IMR-90 (cell line): ENCODE measurements around the gene KCNG3. TPM values are rescaled to one million over a fixed set of nuclear protein-coding genes. Genes with fewer than 3 reads are reported as not detected.

Experiments used
- ATAC-seq: fragments of 200-7000 bp; cut with Tn5 transposase; 2 replicates; pipeline ENCODE4 v1.9.1; 2020; ENCODE audit warnings: low read depth, mild to moderate bottlenecking, moderate library complexity
- BruUV-seq: library from RNA; stranded (reverse); fragments of 400-500 nt; replicated peaks from 2 replicates; lab custom pipeline; 2021; lab: Mats Ljungman, UMichigan
- CTCF ChIA-PET: fragments of 300-600 bp; formaldehyde crosslinking; extraction: SDS; loops from one replicate; lab custom pipeline; 2021; ENCODE audit warnings: antibody characterized with exemption; lab: Yijun Ruan, JAX
- POLR2A ChIA-PET: fragments of 300-600 bp; sonication (Branson Sonifier 250); formaldehyde crosslinking; loops from one replicate; lab custom pipeline; 2022; ENCODE audit warnings: antibody characterized with exemption; ENCODE audit not compliant: unreplicated experiment; lab: Charles Lee
- DNase-seq: peaks from one replicate; pipeline ENCODE4 v3.0.0; 2013
- H2AFZ ChIP-seq: replicated peaks from 2 replicates; pipeline ENCODE3; 2013; ENCODE audit warnings: low read length, mild to moderate bottlenecking; ENCODE audit not compliant: poor library complexity
- H2AK5ac ChIP-seq: 2 replicates; pipeline ENCODE4 v1.6.1; 2013; ENCODE audit warnings: low read depth, low read length, inconsistent platforms
- H2AK9ac ChIP-seq: replicated peaks from 2 replicates; pipeline ENCODE3; 2013; ENCODE audit warnings: mild to moderate bottlenecking, low read depth, low read length, moderate library complexity; ENCODE audit not compliant: poor library complexity
- H2BK120ac ChIP-seq: 2 replicates; pipeline ENCODE4 v1.6.1; 2013; ENCODE audit warnings: low read depth, low read length, inconsistent platforms
- H2BK15ac ChIP-seq: 3 replicates; pipeline ENCODE4 v1.6.1; 2013; ENCODE audit warnings: low read depth, low read length, inconsistent platforms
- H2BK20ac ChIP-seq: 2 replicates; pipeline ENCODE4 v1.6.1; 2013; ENCODE audit warnings: low read depth, mild to moderate bottlenecking, inconsistent platforms, low read length, moderate library complexity
- H2BK5ac ChIP-seq: 2 replicates; pipeline ENCODE4 v1.6.1; 2013; ENCODE audit warnings: mild to moderate bottlenecking, low read depth, low read length, inconsistent platforms; ENCODE audit not compliant: poor library complexity, severe bottlenecking
- H3K14ac ChIP-seq: replicated peaks from 2 replicates; pipeline ENCODE4 v1.6.1; 2013; ENCODE audit warnings: low read depth, low read length, inconsistent platforms
- H3K18ac ChIP-seq: 2 replicates; pipeline ENCODE4 v1.6.1; 2013; ENCODE audit warnings: low read depth, low read length, control low read depth
- H3K23ac ChIP-seq: 2 replicates; pipeline ENCODE4 v1.6.1; 2013; ENCODE audit warnings: low read depth, low read length, inconsistent platforms
- H3K27ac ChIP-seq: 2 replicates; pipeline ENCODE4 v1.5.1; 2013; ENCODE audit warnings: mild to moderate bottlenecking, control low read depth, low read length; ENCODE audit not compliant: insufficient read depth
- H3K27me3 ChIP-seq: 2 replicates; pipeline ENCODE4 v1.6.1; 2013; ENCODE audit warnings: low read length; ENCODE audit not compliant: control insufficient read depth, insufficient read depth
- H3K36me3 ChIP-seq: 2 replicates; pipeline ENCODE4 v1.6.1; 2013; ENCODE audit warnings: low read length, mixed read lengths; ENCODE audit not compliant: control insufficient read depth, insufficient read depth
- H3K4ac ChIP-seq: 2 replicates; pipeline ENCODE4 v1.6.1; 2013; ENCODE audit warnings: low read depth, low read length, inconsistent platforms
- H3K4me1 ChIP-seq: 2 replicates; pipeline ENCODE4 v1.6.1; 2013; ENCODE audit warnings: low read length, mixed read lengths; ENCODE audit not compliant: control insufficient read depth, insufficient read depth
- H3K4me2 ChIP-seq: 2 replicates; pipeline ENCODE4 v1.6.1; 2013; ENCODE audit warnings: low read depth, mild to moderate bottlenecking, control low read depth, low read length, moderate library complexity
- H3K4me3 ChIP-seq: 2 replicates; pipeline ENCODE4 v1.5.1; 2013; ENCODE audit warnings: low read depth, mild to moderate bottlenecking, control low read depth, low read length, moderate library complexity; ENCODE audit not compliant: insufficient read depth
- H3K56ac ChIP-seq: 2 replicates; pipeline ENCODE4 v1.6.1; 2013; ENCODE audit warnings: low read length, inconsistent platforms; ENCODE audit not compliant: insufficient read depth; ENCODE audit errors: extremely low read depth
- H3K79me1 ChIP-seq, 2 experiments: 2 replicates each; pipeline ENCODE4 v1.6.1; 2013; ENCODE audit warnings: low read length in 2 of 2, inconsistent platforms in 1 of 2, low read depth in 1 of 2
- H3K9ac ChIP-seq: 2 replicates; pipeline ENCODE4 v1.6.1; 2013; ENCODE audit warnings: low read depth, low read length, control low read depth
- H3K9me1 ChIP-seq: 2 replicates; pipeline ENCODE4 v1.6.1; 2013; ENCODE audit warnings: low read length, inconsistent platforms; ENCODE audit not compliant: insufficient read depth
- H3K9me3 ChIP-seq: 2 replicates; pipeline ENCODE4 v1.6.1; 2013; ENCODE audit warnings: low read length; ENCODE audit not compliant: control insufficient read depth, insufficient read depth
- H4K20me1 ChIP-seq: 2 replicates; pipeline ENCODE4 v1.6.1; 2013; ENCODE audit warnings: low read length, inconsistent platforms; ENCODE audit not compliant: insufficient read depth
- H4K5ac ChIP-seq: 2 replicates; pipeline ENCODE4 v1.6.1; 2013; ENCODE audit warnings: mild to moderate bottlenecking, low read depth, low read length, control low read depth
- H4K8ac ChIP-seq, 2 experiments: 2 replicates each; pipeline ENCODE4 v1.6.1; 2013; ENCODE audit warnings: low read depth in 2 of 2, low read length in 2 of 2, control low read depth in 1 of 2, inconsistent platforms in 1 of 2
- H4K91ac ChIP-seq: 2 replicates; pipeline ENCODE4 v1.6.1; 2013; ENCODE audit warnings: low read depth, low read length, inconsistent platforms; ENCODE audit not compliant: insufficient read depth
- CEBPB ChIP-seq: IDR thresholded peaks from 2 replicates; pipeline ENCODE4 v1.6.1; 2012; ENCODE audit warnings: low read depth, low read length, improper control_type of control experiment
- MAZ ChIP-seq: IDR thresholded peaks from 2 replicates; pipeline ENCODE4 v1.6.1; 2012; ENCODE audit warnings: low read depth, mild to moderate bottlenecking, low read length, improper control_type of control experiment, moderate library complexity, borderline replicate concordance
- WGBS, 2 experiments: methylation state at CpG; one replicate each; pipeline versions ENCODE4 v1.1.5 to v1.1.7; 2013; ENCODE audit warnings: missing lambda C conversion rate in 2 of 2; ENCODE audit not compliant: insufficient read length in 1 of 2; ENCODE audit errors: extremely low coverage in 2 of 2; 5-methylcytosine and 5-hydroxymethylcytosine counted together
- dilution Hi-C: fragments of 300-500 bp; cut with HindIII; formaldehyde crosslinking; loops from one replicate; pipeline ENCODE4 v1.14.3; 2018; ENCODE audit warnings: low sequenced_read_pairs; ENCODE audit not compliant: unreplicated experiment
- in situ Hi-C: fragments of 300-500 bp; cut with MboI; formaldehyde crosslinking; loops from 3 replicates; pipeline ENCODE4 v1.14.3; 2019; ENCODE audit warnings: low sequenced_read_pairs, inconsistent platforms, mixed read lengths
- intact Hi-C: fragments of 100-400 bp; cut with micrococcal nuclease; formaldehyde crosslinking; loops from 2 replicates; pipeline ENCODE4 v1.10.0; 2022
- polyA plus RNA-seq, 3 experiments: library from polyadenylated mRNA; depleted of rRNA; stranded (reverse); fragments of >200 nt; gene quantifications; 2 replicates each; pipeline ENCODE4 v1.2.3, GENCODE V29; 2012; ENCODE audit warnings: low replicate concordance in 1 of 3
- total RNA-seq: library from RNA; depleted of rRNA; stranded (reverse); fragments of >200 nt; gene quantifications from 2 replicates; pipeline ENCODE4 v1.2.3, GENCODE V29; 2012

Gene KCNG3
- total and polyA plus RNA-seq, 2 of the 4 experiments (the other 2 are of a cell fraction): under 0.01 TPM; not detected in 1

GRCh38 chr2:42495611-42496010, 1.8 kb upstream of the KCNG3 start:
- Histone ChIP-seq H3K27ac (no peak overlapping the region), H3K56ac (no peak overlapping the region), H2AK5ac (no peak overlapping the region), H3K9me1 (no peaks in the 10 kb centered on the region), H3K23ac (no peak overlapping the region), H3K4ac (no peak overlapping the region), H3K4me2 (no peak overlapping the region), H4K5ac (no peak overlapping the region), H2AK9ac (no peak overlapping the region), H3K14ac (no peak overlapping the region), H3K27me3 (peaks cover 44% of the 10 kb centered on the region), H3K9ac (no peak overlapping the region), H2BK120ac (no peak overlapping the region), H4K8ac (no peak overlapping the region), H3K36me3 (no peaks in the 10 kb centered on the region), H2AFZ (no peak overlapping the region), H2BK5ac (no peak overlapping the region), H3K4me1 (no peaks in the 10 kb centered on the region), H4K91ac (no peak overlapping the region), H3K18ac (no peak overlapping the region), H2BK20ac (no peak overlapping the region), H2BK15ac (no peak overlapping the region), H3K79me1 (no peaks in the 10 kb centered on the region), H3K9me3 (peaks cover 5% of the 10 kb centered on the region), H3K4me3 (no peak overlapping the region), H4K20me1 (no peaks in the 10 kb centered on the region)
- POLR2A ChIA-PET: no interaction called here
- CTCF ChIA-PET: interaction anchor here (0.6 to 1.4 kb wide), 2 partner anchors 163 to 167 kb away, joined by 3 to 6 read pairs; no protein-coding TSS in a partner anchor
- 52% methylated on average over 4 of the region's 6 CpGs; no CpG with 5 or more reads in 1 of the 2 experiments for WGBS, 2 experiments
- no TSS peak for BruUV-seq
- dilution Hi-C loops (no loop called here), in situ Hi-C loops (loop anchor here (10.0 kb wide), 1 partner anchor 169 kb away; no protein-coding TSS in a partner anchor), intact Hi-C loops (loop anchor here (1.0 to 10.0 kb wide), 5 partner anchors 72 to 641 kb away; partner anchors contain the start of gene MTA3)
- TF ChIP-seq CEBPB: peak; percentile 63
- TF ChIP-seq MAZ: no peak
- DNase-seq: no peak
- no peak for ATAC-seq
